ENCODE data around the gene CDH23.

CDH23 gene

DNA sequence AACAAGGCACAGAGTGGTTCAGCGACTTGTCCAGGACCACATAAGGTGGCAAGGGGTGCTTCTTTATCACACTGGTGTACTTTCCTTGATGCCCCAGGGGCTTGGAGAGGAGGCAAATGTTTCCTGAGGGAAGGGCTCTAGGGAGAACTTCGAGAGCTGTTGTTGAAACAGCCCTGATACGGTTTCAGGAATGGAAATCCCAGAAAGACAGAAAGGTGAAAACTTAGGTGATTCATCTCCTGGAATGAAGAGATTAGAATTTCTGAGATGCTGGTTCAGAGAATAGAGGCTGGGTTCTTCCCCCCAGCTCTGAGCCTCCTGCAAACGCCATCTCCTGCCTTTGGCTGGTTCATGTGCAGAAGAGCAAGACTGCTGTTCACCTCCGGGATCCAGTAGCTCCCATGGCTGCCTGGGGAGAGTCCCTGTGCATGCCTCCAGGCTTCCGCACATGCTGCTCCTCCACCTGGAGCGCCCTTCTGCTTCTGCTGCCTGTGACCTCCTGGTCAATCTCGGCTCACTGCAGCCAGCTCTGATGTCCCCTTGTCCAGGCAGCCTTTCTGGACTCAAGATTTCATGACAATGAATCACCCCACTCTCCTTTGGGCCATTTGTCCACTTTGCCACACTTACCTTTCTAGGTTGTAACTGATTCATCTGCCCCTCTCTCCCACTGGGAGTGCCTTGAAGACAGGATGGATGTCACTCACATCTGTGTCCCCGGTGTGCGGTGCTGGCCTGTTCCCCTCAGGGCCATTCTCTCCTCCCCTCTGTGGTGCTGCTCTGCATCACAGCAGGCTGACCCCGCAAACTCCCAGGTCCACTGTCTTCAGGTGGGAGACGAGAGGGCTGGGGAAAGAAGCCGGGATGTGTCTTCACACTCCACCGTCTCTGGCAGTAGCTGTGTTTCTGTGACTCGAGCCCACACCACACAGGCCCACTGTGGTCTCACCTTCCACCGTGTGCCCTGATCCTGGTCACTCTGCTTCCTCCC lies 3.6 kb upstream of the CDH23 start:
- DNase-seq (ENCODE audit: low read depth): no peak

DNA sequence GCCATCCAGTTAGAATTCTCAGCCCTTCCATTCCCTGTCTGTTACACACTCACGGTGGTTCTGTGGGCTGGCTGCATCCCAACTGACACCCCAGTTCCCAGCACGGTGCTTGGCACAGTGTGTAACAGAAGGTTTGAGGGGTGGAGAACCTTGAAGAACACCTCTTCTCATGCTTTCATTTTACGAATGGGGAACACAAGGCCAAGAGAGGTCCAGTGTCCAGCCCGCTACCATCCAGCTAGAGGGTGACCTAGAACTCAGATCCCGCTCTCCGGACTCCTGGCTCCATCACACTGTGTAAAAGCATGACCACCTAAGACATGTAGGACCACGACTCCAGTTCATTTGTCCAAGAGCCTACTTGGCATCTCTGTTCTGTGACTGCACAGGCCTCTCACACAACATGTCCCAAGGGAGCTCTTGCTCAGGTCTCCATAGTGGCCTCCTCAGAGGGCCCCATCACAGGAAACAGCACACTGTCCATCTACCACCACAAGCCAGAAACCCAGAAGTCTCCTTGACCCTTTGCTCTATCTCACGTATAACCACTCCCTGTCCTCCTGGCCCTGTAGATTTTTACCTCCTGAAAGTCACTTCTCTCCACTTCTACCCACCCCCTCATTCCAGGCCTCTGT lies 2.8 kb upstream of the CDH23 start:
- no peak for DNase-seq (ENCODE audit: low read depth)

DNA sequence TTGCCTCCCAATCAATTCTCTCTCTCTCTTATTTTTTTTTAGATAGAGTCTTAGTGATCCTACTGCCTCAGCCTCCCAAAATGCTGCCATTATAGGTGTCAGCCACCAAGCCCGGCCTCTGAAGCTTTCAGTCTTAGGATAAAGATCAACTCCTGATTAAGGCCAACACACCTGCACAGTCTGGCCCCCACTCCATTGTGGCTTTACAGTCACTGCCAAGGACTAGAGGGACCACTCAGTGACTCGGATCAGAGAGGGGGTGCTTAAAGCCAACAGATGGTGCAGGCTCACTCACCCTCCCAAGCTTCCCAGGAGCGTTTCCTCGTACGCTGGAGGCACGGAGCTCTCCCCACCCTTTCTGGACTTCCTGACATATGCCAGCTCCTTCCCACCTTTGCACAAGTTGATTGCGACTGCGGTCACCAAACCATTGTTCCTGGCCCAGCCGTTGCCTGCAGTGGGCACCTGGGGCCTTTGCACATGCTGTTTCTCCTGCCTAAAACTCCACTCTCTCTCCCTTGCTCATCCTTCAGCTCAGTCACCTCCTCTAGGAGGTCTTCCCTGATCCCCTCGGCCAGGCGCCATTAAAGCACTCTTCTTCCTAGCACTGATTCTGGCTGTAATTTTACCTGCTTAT lies 1.7 kb upstream of the CDH23 start:
- no peak for DNase-seq (ENCODE audit: low read depth)

DNA sequence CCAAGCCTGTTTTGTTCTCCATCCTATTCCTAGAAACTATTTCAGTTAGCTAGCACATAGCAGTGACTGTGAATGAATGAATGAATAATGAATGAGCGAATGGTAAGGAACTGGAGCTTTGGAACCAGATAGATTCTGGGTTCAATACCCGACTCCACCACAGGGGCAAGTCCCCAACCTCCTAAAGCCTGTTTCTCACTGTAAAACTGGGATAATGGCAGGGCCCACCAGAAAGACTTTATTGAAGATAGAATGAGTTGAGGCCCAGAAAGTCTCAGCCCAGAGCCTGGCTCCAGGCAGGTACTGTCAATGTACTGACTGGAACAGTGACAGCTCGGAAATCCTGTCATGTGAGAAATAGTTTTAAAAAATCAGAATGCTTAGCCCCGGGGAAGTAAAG lies 1.1 kb upstream of the CDH23 start:
- no peak for DNase-seq (ENCODE audit: low read depth)

GRCh38 chr10:71396084-71396710 lies 523 bp upstream of the CDH23 start:
- no peak for DNase-seq (ENCODE audit: low read depth)

GRCh38 chr10:71397296-71398212 lies 834 bp downstream of the CDH23 start:
- no peak for DNase-seq (ENCODE audit: low read depth)

GRCh38 chr10:71398976-71399375 lies 2.3 kb downstream of the CDH23 start:
- no peak for DNase-seq (ENCODE audit: low read depth)

GRCh38 chr10:71399946-71400345 lies 3.2 kb downstream of the CDH23 start:
- no peak for DNase-seq (ENCODE audit: low read depth)

DNA sequence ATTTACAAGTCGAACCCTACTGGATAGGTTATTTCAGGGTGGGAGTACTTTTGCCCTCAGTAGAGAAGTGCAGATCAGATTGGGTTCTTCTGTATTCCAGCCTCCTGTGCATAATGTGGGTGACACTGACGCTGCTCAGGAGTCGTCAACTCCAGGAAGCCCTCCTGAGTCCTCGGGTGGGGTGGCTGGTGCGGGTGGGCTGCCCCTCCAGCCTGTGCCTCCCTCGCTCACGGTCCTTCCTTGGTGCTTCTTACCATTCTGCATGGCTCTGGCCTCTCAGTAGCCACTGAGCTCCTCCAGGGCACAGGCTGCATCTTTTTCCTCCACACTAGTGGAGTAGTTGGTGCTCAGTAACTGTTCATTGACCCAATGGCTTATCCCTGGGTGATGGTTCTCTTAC lies 4.3 kb downstream of the CDH23 start:
- no peak for DNase-seq (ENCODE audit: low read depth)

DNA sequence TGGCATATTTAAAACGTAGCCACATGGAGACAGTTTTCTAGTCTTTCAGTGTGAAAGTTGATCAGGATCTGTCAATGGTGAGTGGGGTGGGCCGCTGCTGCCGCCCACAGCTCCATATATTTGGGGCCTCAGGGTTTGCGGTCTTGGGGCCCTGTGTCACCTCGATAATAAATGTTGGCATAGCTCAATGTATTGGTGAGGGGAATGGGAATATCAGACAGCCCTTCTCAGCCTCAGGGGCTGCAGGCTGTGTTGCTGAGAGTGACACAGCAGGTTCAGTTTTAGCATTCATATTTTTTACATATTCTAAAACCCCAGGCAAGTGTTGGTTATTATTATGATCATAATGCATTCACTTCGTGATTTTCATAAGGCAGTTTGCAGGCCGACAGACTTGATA lies 5.3 kb downstream of the CDH23 start:
- DNase-seq (ENCODE audit: low read depth): no peak

GRCh38 chr10:71404503-71405295 lies 8.0 kb downstream of the CDH23 start:
- DNase-seq (ENCODE audit: low read depth): no peak

GRCh38 chr10:71406878-71407277 lies 10.2 kb downstream of the CDH23 start:
- no peak for DNase-seq (ENCODE audit: low read depth)

GRCh38 chr10:71408436-71409225 lies 11.9 kb downstream of the CDH23 start:
- no peak for DNase-seq (ENCODE audit: low read depth)

- no peak for DNase-seq (ENCODE audit: low read depth)
Measured at GRCh38 chr10:71409516-71410104, 12.9 kb downstream of the CDH23 start.

- DNase-seq (ENCODE audit: low read depth): no peak
Measured at GRCh38 chr10:71413581-71413980, 16.9 kb downstream of the CDH23 start.

GRCh38 chr10:71414359-71414758 lies 17.6 kb downstream of the CDH23 start:
- no peak for DNase-seq (ENCODE audit: low read depth)

DNA sequence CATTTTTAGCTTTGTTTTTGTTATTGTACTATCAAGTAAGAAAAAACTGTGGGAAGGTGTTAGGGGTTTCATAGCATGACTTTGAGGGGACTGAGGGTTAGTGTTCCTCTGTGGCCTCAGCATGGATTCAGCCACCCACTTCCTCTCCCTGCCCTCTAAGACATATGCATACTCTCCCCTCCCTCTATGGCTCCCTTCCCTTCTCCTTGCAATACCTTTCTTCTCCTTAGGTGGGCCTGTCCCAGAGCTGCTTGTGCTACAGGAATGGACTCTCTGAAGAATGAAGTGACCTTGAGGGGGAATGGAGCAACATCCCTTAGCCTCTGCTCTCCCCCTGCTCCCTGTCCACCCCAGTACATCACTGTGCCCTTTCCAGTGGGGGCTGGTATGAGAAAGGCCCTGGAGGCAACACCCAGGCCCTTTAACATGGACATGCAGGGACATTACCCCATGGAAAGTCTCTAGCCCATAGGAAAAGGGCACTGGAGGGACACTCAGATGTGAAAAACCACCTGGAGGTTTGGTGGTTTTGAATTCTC lies 22.4 kb downstream of the CDH23 start:
- no peak for DNase-seq (ENCODE audit: low read depth)

GRCh38 chr10:71419750-71420149 lies 23.0 kb downstream of the CDH23 start:
- DNase-seq (ENCODE audit: low read depth): no peak

- no peak for DNase-seq (ENCODE audit: low read depth)
Measured at GRCh38 chr10:71421075-71421434, 24.3 kb downstream of the CDH23 start.
